GM19372 (cell line): ENCODE data around the gene SIGLEC7.
"Not testable (repeated sequence)": the region's sequence is repeated elsewhere in the genome, so short reads cannot be mapped to it uniquely, and the experiment has no call there.

Source experiments
- ATAC-seq: cut with Tn5 transposase; IDR thresholded peaks from one replicate; pipeline ENCODE4 v1.9.1; 2021; ENCODE audit warnings: mild to moderate bottlenecking, low read depth, moderate library complexity; ENCODE audit not compliant: unreplicated experiment

The SIGLEC7 gene

GRCh38 chr19:51137792-51138425 lies 4.2 kb upstream of the SIGLEC7 start:
- no peak for ATAC-seq

- no peak for ATAC-seq
These were observed 3.5 kb upstream of the SIGLEC7 start for GRCh38 chr19:51138549-51138979.

- no peak for ATAC-seq
These were observed 2.6 kb upstream of the SIGLEC7 start for GRCh38 chr19:51139299-51140014.

GRCh38 chr19:51140441-51140840 lies 1.7 kb upstream of the SIGLEC7 start:
- no peak for ATAC-seq

- no peak for ATAC-seq
These were observed 920 bp upstream of the SIGLEC7 start for GRCh38 chr19:51141181-51141580.

GRCh38 chr19:51142809-51143475 lies 841 bp downstream of the SIGLEC7 start:
- ATAC-seq: not testable (repeated sequence)

GRCh38 chr19:51143486-51143885 lies 1.4 kb downstream of the SIGLEC7 start:
- no peak for ATAC-seq

GRCh38 chr19:51144482-51145045 lies 2.5 kb downstream of the SIGLEC7 start:
- ATAC-seq: no peak

- ATAC-seq: no peak
These were observed 3.9 kb downstream of the SIGLEC7 start for GRCh38 chr19:51145916-51146493.

GRCh38 chr19:51146751-51147150 lies 4.7 kb downstream of the SIGLEC7 start:
- no peak for ATAC-seq

- no peak for ATAC-seq
These were observed 5.6 kb downstream of the SIGLEC7 start for GRCh38 chr19:51147663-51148062.

GRCh38 chr19:51148580-51148979 lies 6.5 kb downstream of the SIGLEC7 start:
- ATAC-seq: no peak

GRCh38 chr19:51150627-51151026 lies 8.5 kb downstream of the SIGLEC7 start:
- ATAC-seq: no peak

GRCh38 chr19:51156710-51157109 lies 14.6 kb downstream of the SIGLEC7 start:
- no peak for ATAC-seq

- no peak for ATAC-seq
These were observed 15.2 kb downstream of the SIGLEC7 start for GRCh38 chr19:51157265-51157664.

GRCh38 chr19:51158474-51159129 lies 16.5 kb downstream of the SIGLEC7 start:
- no peak for ATAC-seq

- no peak for ATAC-seq
These were observed 17.6 kb downstream of the SIGLEC7 start for GRCh38 chr19:51159656-51160055.

GRCh38 chr19:51161266-51161665 lies 19.2 kb downstream of the SIGLEC7 start:
- ATAC-seq: no peak

- ATAC-seq: no peak
These were observed 19.9 kb downstream of the SIGLEC7 start for GRCh38 chr19:51161867-51162496.

GRCh38 chr19:51163257-51163656 lies 21.2 kb downstream of the SIGLEC7 start:
- no peak for ATAC-seq
